ENCODE results near the gene RABGAP1. TPM values are rescaled to one million over a fixed set of nuclear protein-coding genes. Genes with fewer than 3 reads are reported as not detected.

RABGAP1 gene
- total RNA-seq, 1 experiment from 2014 or later: 55.4 TPM

DNA sequence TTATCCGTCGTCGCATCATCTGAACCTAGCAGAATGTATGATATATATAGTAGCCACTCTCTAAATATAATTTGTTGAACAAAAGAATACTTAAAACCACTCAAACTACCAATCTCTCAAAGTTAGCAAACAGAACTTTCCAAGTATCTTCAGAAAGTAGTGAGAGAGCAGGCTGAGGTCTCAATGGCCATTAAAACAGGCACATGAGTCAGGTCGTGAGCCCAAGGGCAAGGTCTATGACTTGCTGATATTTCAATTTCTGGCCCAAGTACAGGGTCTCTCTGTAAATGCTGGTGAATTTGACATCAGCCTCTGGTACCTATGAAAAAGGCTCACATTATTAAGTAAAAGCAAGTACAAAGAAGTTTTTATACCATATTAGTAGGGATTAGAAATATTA, 187.8 kb downstream of the RABGAP1 start:
- H3K27ac Mint-ChIP-seq (ENCODE audit: unreplicated experiment): no peak overlapping the region
- H3K4me3 Mint-ChIP-seq (ENCODE audit: unreplicated experiment): no peak overlapping the region
- peaks cover 23% of the 10 kb centered on the region for H3K4me1 ChIP-seq
- no peaks in the 10 kb centered on the region for H3K4me1 Mint-ChIP-seq (ENCODE audit: low read depth, unreplicated experiment)
- no peaks in the 10 kb centered on the region for H3K9me3 Mint-ChIP-seq (ENCODE audit: unreplicated experiment)
- DNase-seq: no peak
- no peaks in the 10 kb centered on the region for H3K27me3 Mint-ChIP-seq (ENCODE audit: insufficient read depth, unreplicated experiment)
- H3K36me3 Mint-ChIP-seq (ENCODE audit: insufficient read depth, unreplicated experiment): no peaks in the 10 kb centered on the region
- BruUV-seq (replicated peaks): no TSS peak
- no peak overlapping the region for H3K4me3 ChIP-seq (ENCODE audit: low read depth, low read length)
- no peaks in the 10 kb centered on the region for H3K36me3 ChIP-seq (ENCODE audit: control insufficient read depth, insufficient read depth, low read length)
- no peaks in the 10 kb centered on the region for H3K27me3 ChIP-seq (replicated peaks; ENCODE audit: control insufficient read depth, insufficient read depth, low read length)
- CTCF ChIA-PET: no interaction called here
- POLR2A ChIA-PET: no interaction called here
- intact Hi-C loops (cut with micrococcal nuclease; ENCODE audit: unreplicated experiment): no loop called here
- TF ChIP-seq, protein P1, sequence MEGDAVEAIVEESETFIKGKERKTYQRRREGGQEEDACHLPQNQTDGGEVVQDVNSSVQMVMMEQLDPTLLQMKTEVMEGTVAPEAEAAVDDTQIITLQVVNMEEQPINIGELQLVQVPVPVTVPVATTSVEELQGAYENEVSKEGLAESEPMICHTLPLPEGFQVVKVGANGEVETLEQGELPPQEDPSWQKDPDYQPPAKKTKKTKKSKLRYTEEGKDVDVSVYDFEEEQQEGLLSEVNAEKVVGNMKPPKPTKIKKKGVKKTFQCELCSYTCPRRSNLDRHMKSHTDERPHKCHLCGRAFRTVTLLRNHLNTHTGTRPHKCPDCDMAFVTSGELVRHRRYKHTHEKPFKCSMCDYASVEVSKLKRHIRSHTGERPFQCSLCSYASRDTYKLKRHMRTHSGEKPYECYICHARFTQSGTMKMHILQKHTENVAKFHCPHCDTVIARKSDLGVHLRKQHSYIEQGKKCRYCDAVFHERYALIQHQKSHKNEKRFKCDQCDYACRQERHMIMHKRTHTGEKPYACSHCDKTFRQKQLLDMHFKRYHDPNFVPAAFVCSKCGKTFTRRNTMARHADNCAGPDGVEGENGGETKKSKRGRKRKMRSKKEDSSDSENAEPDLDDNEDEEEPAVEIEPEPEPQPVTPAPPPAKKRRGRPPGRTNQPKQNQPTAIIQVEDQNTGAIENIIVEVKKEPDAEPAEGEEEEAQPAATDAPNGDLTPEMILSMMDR (IDR thresholded peaks at IDR 0.05; ENCODE audit: insufficient read depth in 1 of 2, low read depth in 1 of 2, low read length in 1 of 2, severe bottlenecking in 1 of 2, unreplicated experiment in 1 of 2): no peak
- H3K9me3 ChIP-seq: no peaks in the 10 kb centered on the region

- H3K4me1 ChIP-seq: peaks cover 23% of the 10 kb centered on the region
- H3K4me1 Mint-ChIP-seq (ENCODE audit: low read depth, unreplicated experiment): no peaks in the 10 kb centered on the region
- H3K36me3 Mint-ChIP-seq (ENCODE audit: insufficient read depth, unreplicated experiment): no peaks in the 10 kb centered on the region
- ChIA-PET CTCF (no interaction called here), POLR2A (no interaction called here)
- TF ChIP-seq, protein P1 (IDR thresholded peaks at IDR 0.05; ENCODE audit: insufficient read depth in 1 of 2, low read depth in 1 of 2, low read length in 1 of 2, severe bottlenecking in 1 of 2, unreplicated experiment in 1 of 2): no peak
- no peak overlapping the region for H3K4me3 ChIP-seq (ENCODE audit: low read depth, low read length)
- BruUV-seq (replicated peaks): no TSS peak
- no peaks in the 10 kb centered on the region for H3K36me3 ChIP-seq (ENCODE audit: control insufficient read depth, insufficient read depth, low read length)
- no peak overlapping the region for H3K4me3 Mint-ChIP-seq (ENCODE audit: unreplicated experiment)
- no peak overlapping the region for H3K27ac Mint-ChIP-seq (ENCODE audit: unreplicated experiment)
- no peaks in the 10 kb centered on the region for H3K27me3 Mint-ChIP-seq (ENCODE audit: insufficient read depth, unreplicated experiment)
- H3K9me3 Mint-ChIP-seq (ENCODE audit: unreplicated experiment): no peaks in the 10 kb centered on the region
- no peak for DNase-seq
- no peaks in the 10 kb centered on the region for H3K27me3 ChIP-seq (replicated peaks; ENCODE audit: control insufficient read depth, insufficient read depth, low read length)
- intact Hi-C loops (cut with micrococcal nuclease; ENCODE audit: unreplicated experiment): no loop called here
- H3K9me3 ChIP-seq: no peaks in the 10 kb centered on the region
Measured at GRCh38 chr9:123129423-123129822, 188.6 kb downstream of the RABGAP1 start.

GRCh38 chr9:123131258-123131657, 190.4 kb downstream of the RABGAP1 start:
- Histone ChIP-seq H3K9me3 (no peaks in the 10 kb centered on the region), H3K4me1 (peaks cover 23% of the 10 kb centered on the region), H3K36me3 (ENCODE audit: control insufficient read depth, insufficient read depth, low read length) (no peaks in the 10 kb centered on the region), H3K27me3 (replicated peaks; ENCODE audit: control insufficient read depth, insufficient read depth, low read length) (no peaks in the 10 kb centered on the region), H3K4me3 (ENCODE audit: low read depth, low read length) (no peak overlapping the region)
- H3K27ac Mint-ChIP-seq (ENCODE audit: unreplicated experiment): no peak overlapping the region
- H3K9me3 Mint-ChIP-seq (ENCODE audit: unreplicated experiment): no peaks in the 10 kb centered on the region
- TF ChIP-seq, protein P1 (IDR thresholded peaks at IDR 0.05; ENCODE audit: insufficient read depth in 1 of 2, low read depth in 1 of 2, low read length in 1 of 2, severe bottlenecking in 1 of 2, unreplicated experiment in 1 of 2): no peak
- no peak overlapping the region for H3K4me3 Mint-ChIP-seq (ENCODE audit: unreplicated experiment)
- no peaks in the 10 kb centered on the region for H3K36me3 Mint-ChIP-seq (ENCODE audit: insufficient read depth, unreplicated experiment)
- intact Hi-C loops (cut with micrococcal nuclease; ENCODE audit: unreplicated experiment): no loop called here
- BruUV-seq (replicated peaks): no TSS peak
- POLR2A ChIA-PET: no interaction called here
- H3K27me3 Mint-ChIP-seq (ENCODE audit: insufficient read depth, unreplicated experiment): no peaks in the 10 kb centered on the region
- DNase-seq: no peak
- no peaks in the 10 kb centered on the region for H3K4me1 Mint-ChIP-seq (ENCODE audit: low read depth, unreplicated experiment)
- CTCF ChIA-PET: interaction anchor here (1.0 to 2.7 kb wide), 2 partner anchors 138 to 219 kb away, joined by 3 to 16 read pairs; no protein-coding TSS in a partner anchor
